SU-DHL-6 (cell line): ENCODE results near the gene CFAP97D2.

ENCODE experiments used
- H2AFZ ChIP-seq: fragments of 200-600 bp; sonication (generic); 2 replicates; pipeline ENCODE4 v1.6.1; 2014; ENCODE audit warnings: low read depth, mild to moderate bottlenecking, moderate library complexity, mixed read lengths, antibody characterized with exemption, low read length; ENCODE audit not compliant: severe bottlenecking
- H3F3A ChIP-seq: fragments of 200-600 bp; shearing (Covaris generic); 2 replicates; pipeline ENCODE4 v1.6.0; 2016; ENCODE audit warnings: antibody characterized with exemption, mild to moderate bottlenecking; ENCODE audit not compliant: insufficient read depth
- H3K27ac ChIP-seq: fragments of 200-600 bp; sonication (generic); 2 replicates; pipeline ENCODE4 v1.5.1; 2016; ENCODE audit warnings: low read depth, mild to moderate bottlenecking, low read length, moderate library complexity, mixed read lengths
- H3K27me3 ChIP-seq: fragments of 200-600 bp; sonication (generic), shearing (Covaris generic); 2 replicates; pipeline ENCODE4 v1.6.0; 2014; ENCODE audit warnings: mild to moderate bottlenecking, low read length
- H3K36me3 ChIP-seq: fragments of 200-600 bp; sonication (generic); 2 replicates; pipeline ENCODE4 v1.6.1; 2014; ENCODE audit warnings: mild to moderate bottlenecking, low read length, mixed read lengths
- H3K4me2 ChIP-seq: fragments of 300-600, 200-600 bp; shearing (Covaris generic), sonication (generic); 2 replicates; pipeline ENCODE4 v1.6.0; 2014; ENCODE audit warnings: low read length, low read depth, mild to moderate bottlenecking; ENCODE audit not compliant: poor library complexity, severe bottlenecking
- H3K4me3 ChIP-seq: fragments of 200-600 bp; sonication (generic); 2 replicates; pipeline ENCODE4 v1.5.1; 2014; ENCODE audit warnings: antibody characterized with exemption, low read length, mild to moderate bottlenecking, mixed read lengths; ENCODE audit not compliant: insufficient read depth, poor library complexity, severe bottlenecking
- H3K79me2 ChIP-seq: fragments of 200-600 bp; sonication (generic); 2 replicates; pipeline ENCODE4 v1.6.1; 2014; ENCODE audit warnings: mild to moderate bottlenecking, low read length, moderate library complexity; ENCODE audit not compliant: insufficient read depth
- H3K9ac ChIP-seq: fragments of 200-600 bp; sonication (generic); 2 replicates; pipeline ENCODE4 v1.7.0; 2014; ENCODE audit warnings: mild to moderate bottlenecking, low read length
- H3K9me2 ChIP-seq: fragments of 200-600 bp; sonication (generic); replicated peaks from 2 replicates; pipeline ENCODE4 v1.6.1; 2014; ENCODE audit warnings: low read length; ENCODE audit not compliant: insufficient read depth
- H3K9me3 ChIP-seq: fragments of 200-600 bp; sonication (generic); 2 replicates; pipeline ENCODE4 v1.6.1; 2014; ENCODE audit warnings: low read length, mixed read lengths; ENCODE audit not compliant: insufficient read depth
- H4K20me1 ChIP-seq: fragments of 200-600 bp; sonication (generic); 2 replicates; pipeline ENCODE4 v1.6.1; 2014; ENCODE audit warnings: low read depth, mild to moderate bottlenecking, antibody characterized with exemption, low read length, moderate library complexity, mixed read lengths
- CTCF ChIP-seq: fragments of 200-600 bp; sonication (generic); IDR thresholded peaks from one replicate; pipeline ENCODE4 v1.5.1; 2017; ENCODE audit warnings: antibody characterized with exemption, mild to moderate bottlenecking, low read length, moderate library complexity; ENCODE audit not compliant: insufficient read depth, poor library complexity, severe bottlenecking
- EZH2phosphoT487 ChIP-seq: fragments of 200-600 bp; sonication (generic), shearing (Covaris generic); conservative IDR thresholded peaks from 2 replicates; pipeline ENCODE4 v1.6.1; 2018; ENCODE audit warnings: mild to moderate bottlenecking, antibody characterized with exemption, low read length, moderate library complexity, mixed read lengths

Gene CFAP97D2

GRCh38 chr13:114230117-114230516, 51.1 kb downstream of the CFAP97D2 start:
- Histone ChIP-seq H3K36me3 (no peaks in the 10 kb centered on the region), H3K4me2 (no peak overlapping the region), H3K9me3 (no peaks in the 10 kb centered on the region), H3K4me3 (no peak overlapping the region), H3K27ac (no peak overlapping the region), H3K79me2 (peaks cover 2% of the 10 kb centered on the region), H4K20me1 (no peaks in the 10 kb centered on the region), H2AFZ (no peak overlapping the region), H3K9me2 (no peaks in the 10 kb centered on the region), H3K9ac (no peak overlapping the region), H3K27me3 (no peaks in the 10 kb centered on the region), H3F3A (0 out of 2 replicates have a peak, but pooled peaks cover 6% of the 10 kb centered on the region)
- no peak for TF ChIP-seq CTCF
- TF ChIP-seq EZH2phosphoT487 = no peak

GRCh38 chr13:114230575-114230974, 51.5 kb downstream of the CFAP97D2 start:
- Histone ChIP-seq H2AFZ (no peak overlapping the region), H3K79me2 (peaks cover 6% of the 10 kb centered on the region), H3K27me3 (no peaks in the 10 kb centered on the region), H3F3A (0 out of 2 replicates have a peak, but pooled peaks cover 6% of the 10 kb centered on the region), H3K27ac (no peak overlapping the region), H3K4me2 (no peak overlapping the region), H3K9me2 (no peaks in the 10 kb centered on the region), H3K4me3 (no peak overlapping the region), H3K9ac (no peak overlapping the region), H3K36me3 (no peaks in the 10 kb centered on the region), H3K9me3 (no peaks in the 10 kb centered on the region), H4K20me1 (no peaks in the 10 kb centered on the region)
- TF ChIP-seq CTCF (no peak), EZH2phosphoT487 (no peak)

GRCh38 chr13:114231886-114232285, 52.8 kb downstream of the CFAP97D2 start:
- no peak overlapping the region for H3K27ac ChIP-seq
- H3K36me3 ChIP-seq = no peaks in the 10 kb centered on the region
- no peaks in the 10 kb centered on the region for H3K9me3 ChIP-seq
- TF ChIP-seq EZH2phosphoT487 (no peak), CTCF (no peak)
- no peak overlapping the region for H3K4me2 ChIP-seq
- H3K4me3 ChIP-seq = no peak overlapping the region
- H4K20me1 ChIP-seq = no peaks in the 10 kb centered on the region
- no peak overlapping the region for H2AFZ ChIP-seq
- 0 out of 2 replicates have a peak, but pooled peaks cover 6% of the 10 kb centered on the region for H3F3A ChIP-seq
- peaks cover 18% of the 10 kb centered on the region for H3K79me2 ChIP-seq
- no peaks in the 10 kb centered on the region for H3K27me3 ChIP-seq
- H3K9ac ChIP-seq = no peak overlapping the region
- no peaks in the 10 kb centered on the region for H3K9me2 ChIP-seq
